ENCODE measurements around the gene CATSPER3.

CATSPER3 gene

GRCh38 chr5:135011355-135012032 lies 43.8 kb downstream of the CATSPER3 start:
- no peak for DNase-seq (ENCODE audit: low read depth)

GRCh38 chr5:135012033-135012588 lies 44.4 kb downstream of the CATSPER3 start:
- no peak for DNase-seq (ENCODE audit: low read depth)

GRCh38 chr5:135012951-135013391 lies 45.3 kb downstream of the CATSPER3 start:
- DNase-seq (ENCODE audit: low read depth), result no peak

GRCh38 chr5:135013445-135013844 lies 45.7 kb downstream of the CATSPER3 start:
- DNase-seq (ENCODE audit: low read depth), result no peak

GRCh38 chr5:135013947-135014570 lies 46.4 kb downstream of the CATSPER3 start:
- DNase-seq (ENCODE audit: low read depth), result no peak

GRCh38 chr5:135015942-135016341 lies 48.2 kb downstream of the CATSPER3 start:
- DNase-seq (ENCODE audit: low read depth), result no peak

GRCh38 chr5:135016861-135017290 lies 49.2 kb downstream of the CATSPER3 start:
- DNase-seq (ENCODE audit: low read depth), result no peak

GRCh38 chr5:135018457-135018856 lies 50.8 kb downstream of the CATSPER3 start:
- DNase-seq (ENCODE audit: low read depth), result no peak

- no peak for DNase-seq (ENCODE audit: low read depth)
Measured at GRCh38 chr5:135019314-135019713, 51.6 kb downstream of the CATSPER3 start.

GRCh38 chr5:135020111-135020895 lies 52.6 kb downstream of the CATSPER3 start:
- DNase-seq (ENCODE audit: low read depth), result no peak

- no peak for DNase-seq (ENCODE audit: low read depth)
Measured at GRCh38 chr5:135024956-135025729, 57.4 kb downstream of the CATSPER3 start.

GRCh38 chr5:135025730-135026644 lies 58.3 kb downstream of the CATSPER3 start:
- DNase-seq (ENCODE audit: low read depth), result no peak

GRCh38 chr5:135026645-135027265 lies 59.0 kb downstream of the CATSPER3 start:
- DNase-seq (ENCODE audit: low read depth), result no peak

GRCh38 chr5:135027266-135027696 lies 59.6 kb downstream of the CATSPER3 start:
- DNase-seq (ENCODE audit: low read depth), result no peak

- DNase-seq (ENCODE audit: low read depth), result no peak
Measured at GRCh38 chr5:135027697-135028615, 60.2 kb downstream of the CATSPER3 start.

GRCh38 chr5:135028791-135029476 lies 61.2 kb downstream of the CATSPER3 start:
- DNase-seq (ENCODE audit: low read depth), result no peak

GRCh38 chr5:135029477-135030122 lies 61.9 kb downstream of the CATSPER3 start:
- DNase-seq (ENCODE audit: low read depth), result no peak
